Tibial nerve (tissue), 4 donors: ENCODE data around the gene SLC6A15.

Experiments
- CTCF ChIP-seq, 5 experiments: fragments of 200-600 bp in 3 of 5; fragments of 450-650 bp in 2 of 5; sonication (generic) in 3 of 5; IDR thresholded peaks; one replicate each; pipeline ENCODE4 v1.5.1; 2016 to 2019; ENCODE audit warnings: antibody characterized with exemption in 5 of 5, mild to moderate bottlenecking in 3 of 5, moderate library complexity in 2 of 5
- EP300 ChIP-seq, 2 donors: sonication (generic); formaldehyde crosslinking; IDR thresholded peaks; one replicate each; pipeline ENCODE4 v1.6.1; 2017; ENCODE audit warnings: antibody characterized with exemption in 2 of 2, mild to moderate bottlenecking in 1 of 2
- POLR2A ChIP-seq, 2 donors: fragments of 450-650 bp; IDR thresholded peaks; one replicate each; pipeline ENCODE4 v1.6.1; 2017; ENCODE audit warnings: antibody characterized with exemption in 2 of 2, mild to moderate bottlenecking in 2 of 2, moderate library complexity in 2 of 2

GRCh38 chr12:84840356-84840755 is 72.2 kb downstream of the SLC6A15 start:
- TF ChIP-seq CTCF (IDR thresholded peaks at IDR 0.05) = no peak
- no peak for TF ChIP-seq EP300 (IDR thresholded peaks at IDR 0.05)
- TF ChIP-seq POLR2A (IDR thresholded peaks at IDR 0.05) = no peak
